Transverse colon (tissue), 3 donors: ENCODE measurements around the gene MYOZ3.

ENCODE experiments used
- CTCF ChIP-seq, 5 experiments: fragments of 200-600 bp in 3 of 5; fragments of 450-650 bp in 2 of 5; sonication (generic) in 3 of 5; IDR thresholded peaks; 1 replicate in 2 of 5; 2 replicates in 3 of 5; pipeline ENCODE4 v1.5.1; 2016 to 2017; ENCODE audit warnings: antibody characterized with exemption in 5 of 5, inconsistent platforms in 3 of 5, mild to moderate bottlenecking in 2 of 5, moderate library complexity in 1 of 5
- EP300 ChIP-seq: sonication (generic); formaldehyde crosslinking; IDR thresholded peaks from one replicate; pipeline ENCODE4 v1.6.1; 2017; ENCODE audit warnings: antibody characterized with exemption, low read depth
- POLR2A ChIP-seq: fragments of 450-650 bp; IDR thresholded peaks from one replicate; pipeline ENCODE4 v1.6.1; 2016; ENCODE audit warnings: antibody characterized with exemption, mild to moderate bottlenecking, moderate library complexity

GRCh38 chr5:150641006-150641570 lies 20.0 kb upstream of the MYOZ3 start:
- TF ChIP-seq CTCF (IDR thresholded peaks at IDR 0.05) (no peak), POLR2A (no peak), EP300 (no peak)
